ENCODE results near the gene SLC38A3.

The SLC38A3 gene

GRCh38 chr3:50267280-50267913 lies 62.3 kb downstream of the SLC38A3 start:
- no peak for DNase-seq (ENCODE audit: low spot score)

GRCh38 chr3:50268276-50268675 lies 63.2 kb downstream of the SLC38A3 start:
- no peak for DNase-seq (ENCODE audit: low spot score)

- DNase-seq (ENCODE audit: low spot score) = no peak
Observed at GRCh38 chr3:50268703-50269451, 63.8 kb downstream of the SLC38A3 start, which contains the start of gene SEMA3B. TSS of gene SEMA3B (plus strand) at chr3:50269147. CDS start at chr3:50269241, 94 bp downstream.

GRCh38 chr3:50269460-50269859 lies 64.4 kb downstream of the SLC38A3 start:
- no peak for DNase-seq (ENCODE audit: low spot score)

GRCh38 chr3:50269977-50270413 lies 64.9 kb downstream of the SLC38A3 start:
- DNase-seq (ENCODE audit: low spot score) = no peak

- no peak for DNase-seq (ENCODE audit: low spot score)
Observed at GRCh38 chr3:50270422-50271224, 65.6 kb downstream of the SLC38A3 start.

Data from RKO (cell line).